GDM1 (cell line): Measurements from ENCODE around the gene CD38.

Experiments used
- DNase-seq: peaks from one replicate; lab custom pipeline; 2025; lab: John Stamatoyannopoulos, UW

CD38 gene

GRCh38 chr4:15899511-15899910 lies 121.4 kb downstream of the CD38 start:
- DNase-seq: no peak

GRCh38 chr4:15901007-15901406 lies 122.9 kb downstream of the CD38 start:
- DNase-seq: no peak

GRCh38 chr4:15901998-15902397 lies 123.9 kb downstream of the CD38 start:
- DNase-seq: no peak

- DNase-seq: no peak
Observed at GRCh38 chr4:15902746-15903145, 124.6 kb downstream of the CD38 start.
